Activated CD8-positive, alpha-beta memory T cell treated with anti-CD3 and anti-CD28 coated beads, Interleukin-2, amount 50 U/mL, for 48 hours (primary cell): ENCODE data around the gene NDNF.

Source experiments
- DNase-seq: peaks from one replicate; pipeline ENCODE4 v3.0.0-alpha.2; 2020

The NDNF gene

DNA sequence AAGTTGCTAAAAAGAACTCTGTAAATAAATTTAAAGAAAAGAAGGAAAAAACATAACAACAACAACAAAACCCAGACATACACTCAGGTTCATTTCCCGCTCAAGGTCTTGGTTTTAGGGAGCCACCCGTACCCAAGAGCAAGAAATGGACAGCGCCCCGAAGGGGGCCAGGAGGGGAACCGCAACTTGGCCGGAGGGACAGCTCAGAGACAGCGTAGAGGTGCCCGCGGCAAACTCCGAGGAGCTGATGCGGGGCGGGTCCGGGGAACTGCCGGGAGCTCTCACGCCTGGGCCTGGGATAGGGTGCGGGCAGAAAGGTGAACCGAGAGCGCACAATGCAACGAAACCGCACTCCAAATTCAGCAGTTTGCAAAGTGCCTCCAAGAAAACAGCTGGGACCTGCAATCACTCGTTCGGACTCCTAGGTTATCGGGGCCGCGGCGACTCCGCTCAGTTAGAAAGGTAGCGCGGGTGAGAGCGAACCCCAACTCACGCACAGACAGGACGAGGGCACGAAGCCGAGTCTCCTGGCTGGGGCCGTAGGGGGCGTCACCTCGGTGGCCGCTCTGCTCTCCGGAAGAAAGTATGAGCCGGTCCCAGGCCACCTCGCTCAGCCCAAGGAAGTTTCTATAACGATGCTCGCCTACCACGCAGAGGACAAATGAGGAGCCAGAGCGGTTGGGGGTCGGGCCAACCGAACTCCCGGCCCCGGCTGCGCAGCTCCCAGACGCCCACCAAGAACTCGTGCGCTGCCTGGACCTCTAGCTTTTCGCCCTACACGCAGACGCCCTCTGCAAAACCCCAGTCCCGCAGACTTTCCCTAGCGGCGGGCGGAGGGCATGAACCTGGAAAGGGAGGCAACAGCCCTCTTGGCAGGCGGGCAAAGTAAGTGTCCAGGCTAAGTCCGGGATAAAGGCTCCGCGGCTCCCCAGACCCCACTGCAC is 1.4 kb downstream of the NDNF start:
- DNase-seq, result peak; percentile 63

DNA sequence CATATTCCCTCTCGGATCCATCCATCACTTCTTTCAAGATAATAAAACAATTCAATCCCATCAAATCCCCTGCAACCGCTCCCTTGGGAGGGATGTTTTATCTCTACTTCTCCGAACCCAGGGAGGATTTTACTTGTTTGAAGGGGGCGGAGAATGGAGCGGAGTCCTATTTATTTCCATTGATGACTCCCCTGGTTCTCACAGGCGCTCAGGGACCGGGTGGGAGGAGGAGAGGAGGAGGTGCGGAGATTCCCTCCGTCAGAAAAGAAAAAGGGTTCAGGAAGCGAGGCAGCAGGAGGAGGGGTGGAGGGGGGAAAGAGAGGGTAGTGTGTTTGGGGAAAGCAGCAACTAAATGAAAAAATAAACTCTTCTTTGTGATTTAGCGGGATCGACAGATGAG is 2.1 kb downstream of the NDNF start:
- DNase-seq, result no peak

DNA sequence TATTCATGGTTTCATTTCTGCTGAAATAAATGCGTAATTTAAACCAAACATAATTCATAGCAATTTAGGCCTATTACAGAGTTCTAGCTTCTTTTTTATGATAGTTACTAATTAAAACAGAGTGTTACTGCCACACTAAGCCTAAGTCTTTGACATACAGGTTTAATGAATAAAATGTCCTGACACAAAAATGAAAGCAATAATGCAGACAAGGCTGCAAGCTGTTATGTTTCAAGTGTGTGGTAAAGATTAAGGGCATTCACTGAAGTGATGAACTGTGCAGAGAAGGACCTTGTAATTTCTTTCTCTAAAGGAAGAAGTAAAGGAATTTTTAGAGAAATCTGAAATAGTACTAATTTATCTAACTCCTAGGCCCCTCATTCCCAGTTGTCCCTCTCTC is 2.9 kb downstream of the NDNF start:
- no peak for DNase-seq

DNA sequence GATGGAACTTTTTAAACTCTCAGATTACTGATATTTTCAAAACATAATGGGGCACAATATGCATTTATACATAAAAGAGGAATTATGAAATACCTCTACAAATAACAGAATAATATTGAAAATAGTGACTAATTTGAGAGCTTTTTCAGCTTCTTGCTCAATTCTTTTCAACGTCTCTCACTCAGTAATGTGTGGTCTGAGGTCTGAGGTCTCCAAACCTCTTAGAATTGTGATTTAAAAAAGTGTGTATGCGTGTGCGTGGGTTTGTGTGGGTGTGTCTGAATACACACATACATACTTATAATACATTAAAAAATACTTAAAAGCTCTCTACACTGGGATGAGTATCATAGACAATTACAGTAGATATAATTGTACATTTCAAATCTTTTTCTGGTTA is 7.9 kb downstream of the NDNF start:
- DNase-seq, result no peak

DNA sequence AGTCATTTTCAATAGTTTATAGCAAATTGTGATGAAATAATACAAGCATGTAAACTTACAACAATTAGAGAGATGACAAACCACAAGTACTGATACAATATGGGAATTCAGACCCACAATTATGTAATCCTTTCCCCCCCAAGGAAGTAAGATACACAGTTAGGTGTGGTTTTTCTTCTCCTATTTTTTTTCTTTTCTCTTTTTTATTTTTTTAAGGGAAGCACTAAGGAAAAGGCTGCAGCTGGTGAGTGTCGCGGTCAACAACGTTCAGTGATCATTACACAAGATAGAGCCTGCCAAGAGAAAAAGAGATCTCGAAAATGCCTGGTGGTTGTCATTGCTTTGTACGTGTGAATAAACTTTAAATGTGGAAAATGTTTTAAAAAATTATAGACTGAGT is 9.8 kb downstream of the NDNF start:
- no peak for DNase-seq

DNA sequence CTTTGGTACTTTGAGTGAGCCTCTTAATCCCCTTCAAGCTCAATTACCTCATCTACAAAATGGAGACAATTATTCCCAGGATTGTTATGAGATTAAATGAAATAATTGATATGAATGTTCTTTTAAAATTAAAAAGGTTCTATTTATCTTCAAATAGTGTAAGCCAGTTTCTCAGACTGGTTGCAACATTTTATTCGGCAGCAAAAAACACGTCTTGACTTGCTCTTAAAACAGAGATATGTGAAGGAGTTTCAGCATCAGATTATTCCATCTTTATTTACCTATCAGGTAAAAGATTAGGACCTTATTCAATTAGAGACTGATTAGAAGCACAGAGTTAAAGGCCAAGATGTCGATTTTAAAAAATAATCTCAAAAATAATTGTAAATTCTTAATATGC is 10.5 kb downstream of the NDNF start:
- no peak for DNase-seq

DNA sequence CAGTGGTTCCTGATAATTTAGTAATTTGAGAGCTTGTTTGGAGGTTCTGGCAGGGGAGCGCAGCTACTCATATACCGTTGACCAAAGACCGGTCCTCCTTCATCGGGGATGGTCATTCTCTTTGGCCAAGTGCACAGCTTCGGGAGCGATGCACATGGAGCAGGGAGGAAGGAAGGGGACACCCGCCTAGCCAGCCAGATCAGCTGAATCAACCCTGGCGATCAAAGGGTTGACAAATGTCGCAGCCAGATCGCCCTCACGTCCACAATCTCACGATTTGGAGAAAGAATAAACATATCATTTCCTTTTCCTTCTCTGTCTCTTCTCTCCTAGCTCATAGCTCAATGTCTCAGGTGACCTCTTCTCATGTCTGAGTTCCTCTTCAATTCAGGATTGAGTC is 11.1 kb downstream of the NDNF start:
- no peak for DNase-seq

DNA sequence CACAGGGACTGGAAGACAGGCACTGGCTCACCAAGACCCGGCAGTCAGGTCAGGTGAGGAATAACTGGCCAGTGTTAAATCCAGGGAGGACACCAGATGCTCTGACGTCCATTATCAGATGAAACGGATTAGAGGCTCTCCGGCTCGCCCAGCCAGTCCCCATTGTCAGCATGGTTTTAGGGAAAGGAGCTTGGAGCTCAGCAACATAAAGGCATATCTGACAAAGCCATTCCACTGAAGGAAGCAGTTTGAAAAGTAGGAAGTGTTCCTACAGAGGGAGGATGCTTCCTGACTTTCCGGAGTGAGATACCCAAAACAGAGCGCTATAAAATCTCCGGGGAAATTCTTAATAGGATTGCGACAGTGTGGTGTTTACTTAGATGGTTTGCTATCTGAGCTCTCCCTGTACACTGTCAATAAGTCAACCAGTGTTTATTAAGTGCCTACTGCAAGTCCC is 14.8 kb downstream of the NDNF start:
- DNase-seq, result no peak

DNA sequence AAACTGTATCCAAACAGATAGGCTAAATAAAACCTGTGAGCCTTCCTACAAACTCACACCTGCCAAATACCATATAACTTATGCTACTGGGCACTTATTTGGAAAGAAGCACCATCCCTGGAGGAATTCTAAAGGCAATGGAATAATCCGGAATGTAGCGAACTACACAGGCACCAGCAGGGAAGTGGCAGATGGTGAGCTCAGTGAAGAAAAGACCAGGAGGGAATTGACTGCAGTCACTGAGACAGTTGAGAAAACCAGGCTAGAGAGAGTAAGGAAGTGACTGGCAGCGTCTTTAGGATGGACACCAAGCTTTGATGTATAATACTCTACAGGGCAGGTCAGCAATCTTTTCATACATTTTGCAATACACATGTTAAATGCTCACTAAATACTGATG is 16.3 kb downstream of the NDNF start:
- DNase-seq, result no peak

DNA sequence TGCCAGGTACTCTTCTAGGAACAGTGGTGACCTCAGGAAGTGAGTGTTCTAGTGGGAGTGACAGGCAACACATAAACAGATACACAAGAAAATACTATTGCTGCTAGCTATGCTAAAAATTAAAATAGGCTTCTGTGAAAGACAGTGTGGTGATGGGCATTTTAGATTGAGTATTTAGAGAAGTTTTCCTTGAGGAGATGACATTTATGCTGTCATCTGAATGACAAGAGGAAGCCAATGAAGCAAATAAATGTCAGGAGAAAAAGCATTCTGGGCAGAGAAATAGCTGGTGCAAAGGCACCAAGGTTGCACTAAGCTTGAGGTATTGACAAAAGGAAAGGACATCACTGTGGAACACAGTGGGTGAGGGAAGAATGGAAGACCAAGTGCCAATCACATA is 18.0 kb downstream of the NDNF start:
- no peak for DNase-seq

DNA sequence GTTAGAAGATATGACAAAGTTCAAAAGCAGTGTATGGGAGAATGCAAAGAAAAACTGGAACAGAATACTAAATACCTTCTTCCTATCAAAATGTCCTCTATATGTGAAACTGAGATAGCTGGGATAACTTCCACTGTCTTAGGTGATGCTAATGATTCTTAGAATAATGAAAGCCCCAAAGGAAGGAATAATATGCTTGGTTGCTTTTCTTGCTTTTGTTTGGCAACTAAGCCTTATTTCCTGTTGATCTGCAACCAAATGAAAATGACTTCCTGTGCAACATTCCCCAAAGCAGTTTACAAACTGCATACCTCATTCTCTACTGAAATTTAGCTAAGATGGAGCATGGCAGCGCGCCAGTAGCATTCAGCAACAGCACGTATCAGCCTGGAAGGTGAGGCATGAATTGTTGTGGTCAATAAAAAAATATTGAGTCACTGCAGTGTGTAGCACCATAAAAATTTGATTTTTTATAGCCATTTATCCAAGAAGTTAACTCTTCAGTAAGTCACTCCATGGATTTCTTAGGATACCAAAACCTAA is 18.7 kb downstream of the NDNF start:
- no peak for DNase-seq

DNA sequence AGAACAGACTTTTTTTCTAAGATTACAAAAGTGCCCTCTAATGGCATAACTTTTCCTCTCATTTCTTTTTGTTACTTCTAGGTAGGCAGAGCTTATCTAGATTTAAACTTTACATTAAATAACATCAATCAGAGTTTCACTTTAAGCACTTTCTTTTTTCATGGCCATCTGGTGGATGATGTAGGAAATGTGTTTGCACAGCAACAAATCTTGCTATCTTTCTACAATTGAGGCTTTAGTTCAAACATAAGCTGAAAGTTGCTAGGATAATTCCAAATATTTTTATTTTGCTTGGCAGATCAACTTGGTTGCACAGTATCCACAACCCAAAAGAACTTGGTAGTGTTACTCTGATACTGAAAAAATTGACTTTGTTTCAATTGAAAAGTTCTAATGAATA is 22.0 kb downstream of the NDNF start:
- no peak for DNase-seq

DNA sequence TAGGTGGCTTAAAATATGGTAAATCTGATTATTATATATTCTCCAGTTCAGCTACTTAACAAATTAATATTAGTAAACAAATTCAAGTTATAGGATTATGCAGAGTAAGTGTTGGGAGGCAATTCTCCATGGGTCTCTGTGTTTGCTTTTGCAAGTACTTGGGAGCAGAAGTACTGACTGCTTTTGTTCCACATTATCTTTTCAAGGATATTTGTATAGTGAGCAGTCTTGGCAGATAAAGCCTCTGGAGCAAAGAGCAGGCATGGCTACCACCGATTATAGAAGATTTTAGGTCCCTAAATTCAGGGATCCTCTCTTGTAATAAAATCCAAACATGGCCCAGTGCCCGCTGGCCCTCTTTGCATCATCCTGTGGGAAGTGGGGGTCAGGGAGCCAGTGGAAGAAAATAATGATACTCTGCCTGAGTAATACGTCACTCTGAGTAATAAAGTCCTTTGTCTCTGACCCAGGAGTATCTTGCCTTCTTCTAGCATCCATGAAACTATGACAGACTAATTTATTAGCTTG is 23.2 kb downstream of the NDNF start:
- no peak for DNase-seq

DNA sequence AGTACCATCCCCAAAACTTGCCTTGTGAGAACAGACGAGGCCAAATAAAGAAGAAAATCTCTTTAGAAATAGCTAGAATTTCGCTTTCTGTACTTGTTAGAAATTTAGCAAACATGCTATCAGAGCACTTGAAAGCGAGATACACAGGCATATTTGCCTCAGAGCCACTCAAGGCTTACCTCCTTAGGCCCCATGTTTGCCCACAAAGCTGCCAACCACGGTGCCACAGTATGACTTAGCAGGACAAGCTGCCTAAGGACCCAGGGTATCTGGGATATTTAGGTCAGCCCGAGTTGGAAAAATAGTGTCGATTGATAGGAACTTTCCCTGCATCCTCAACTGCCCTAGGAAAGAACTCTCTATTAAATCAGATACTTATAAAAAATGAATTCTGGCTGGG is 24.2 kb downstream of the NDNF start:
- DNase-seq, result no peak

DNA sequence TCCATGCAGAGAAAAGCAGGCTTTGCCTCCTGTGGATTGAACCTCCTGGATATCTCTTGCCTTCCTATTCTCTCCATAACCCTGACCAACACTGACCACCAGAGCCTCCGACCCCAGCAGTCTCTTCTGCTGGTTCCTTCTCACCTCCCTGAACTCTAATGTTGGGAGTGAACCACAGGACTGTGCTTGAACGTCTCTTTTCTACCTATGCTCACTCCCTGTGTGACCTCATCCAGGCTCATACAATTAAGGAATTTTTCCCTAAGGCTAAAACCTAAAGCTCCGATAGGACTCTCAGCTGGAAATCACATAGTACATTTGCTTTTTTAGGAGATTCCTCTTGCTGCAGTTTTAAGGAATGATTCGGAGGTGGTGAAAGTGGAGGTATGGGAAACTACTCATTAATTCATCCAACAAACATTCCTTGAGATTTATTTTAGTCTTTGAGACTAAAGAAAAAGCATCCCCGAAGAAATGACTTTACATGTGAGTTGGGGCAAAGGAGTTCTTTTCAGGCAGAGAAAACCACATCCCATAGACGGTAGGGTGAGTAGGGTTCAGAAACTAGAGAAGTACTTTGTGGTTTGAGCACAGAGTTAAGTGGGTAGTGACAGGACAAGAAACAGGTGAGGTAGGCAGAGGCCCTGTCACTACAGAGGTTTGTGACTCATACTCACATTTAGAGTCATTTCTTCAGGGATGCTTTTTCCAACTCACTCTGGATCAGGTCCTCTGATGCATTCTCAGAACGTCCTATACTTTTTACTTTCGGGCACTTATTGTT is 30.8 kb downstream of the NDNF start:
- DNase-seq, result no peak

DNA sequence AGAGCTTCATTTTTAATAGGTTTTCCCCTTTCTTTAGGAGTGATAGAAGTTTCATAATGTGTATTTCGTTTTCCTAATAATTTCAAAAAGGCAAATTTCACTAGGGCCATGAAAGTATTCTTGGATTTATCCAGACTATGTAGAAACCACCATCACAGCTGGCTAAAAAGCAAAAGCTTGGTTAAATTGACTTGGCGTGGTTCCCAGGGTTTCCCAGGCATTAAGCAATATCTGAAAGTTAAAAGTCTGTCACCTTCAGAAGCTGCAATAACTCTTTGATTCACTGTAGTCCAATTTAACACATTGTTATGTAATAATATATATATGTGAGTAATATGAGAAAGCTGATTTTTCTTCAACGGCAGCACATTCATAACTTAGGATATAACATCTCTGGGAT is 38.3 kb downstream of the NDNF start:
- no peak for DNase-seq

DNA sequence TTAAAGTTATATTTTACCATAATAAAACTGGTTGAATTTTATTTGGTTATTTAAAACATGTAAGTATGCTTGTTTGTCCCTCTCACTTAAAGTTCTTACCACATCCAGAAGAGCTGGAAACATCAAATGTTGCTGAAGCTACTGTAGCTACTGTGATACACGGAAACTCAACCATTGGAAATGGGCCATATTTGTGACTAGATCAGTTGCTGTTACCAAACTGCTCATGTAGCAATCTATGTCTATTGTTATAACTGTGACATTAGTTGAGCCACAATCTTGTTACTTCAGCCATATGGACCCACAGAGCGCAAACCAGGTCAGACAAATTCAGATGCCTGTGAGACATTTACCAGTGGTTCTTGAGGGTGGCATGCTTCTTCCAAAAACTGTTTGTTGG is 41.6 kb downstream of the NDNF start:
- no peak for DNase-seq

DNA sequence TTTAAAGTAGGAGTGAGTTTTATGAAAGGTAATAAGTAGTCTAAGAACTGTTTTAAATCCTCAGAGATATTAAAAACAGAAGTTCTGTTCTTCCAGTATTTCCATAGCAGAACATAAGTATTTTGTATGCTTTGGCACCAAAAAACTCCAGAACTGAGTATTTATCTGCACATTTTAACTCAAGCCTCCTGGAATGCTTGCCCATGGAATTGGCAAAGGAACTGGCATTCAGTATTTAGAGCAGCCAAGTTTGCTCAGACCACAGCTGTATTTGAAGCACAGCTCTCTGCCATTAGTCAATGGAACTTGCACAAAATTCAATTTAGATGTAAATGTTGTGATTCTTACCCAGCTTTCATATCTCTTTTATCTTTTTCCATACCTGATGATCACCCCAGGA is 42.2 kb downstream of the NDNF start:
- no peak for DNase-seq

DNA sequence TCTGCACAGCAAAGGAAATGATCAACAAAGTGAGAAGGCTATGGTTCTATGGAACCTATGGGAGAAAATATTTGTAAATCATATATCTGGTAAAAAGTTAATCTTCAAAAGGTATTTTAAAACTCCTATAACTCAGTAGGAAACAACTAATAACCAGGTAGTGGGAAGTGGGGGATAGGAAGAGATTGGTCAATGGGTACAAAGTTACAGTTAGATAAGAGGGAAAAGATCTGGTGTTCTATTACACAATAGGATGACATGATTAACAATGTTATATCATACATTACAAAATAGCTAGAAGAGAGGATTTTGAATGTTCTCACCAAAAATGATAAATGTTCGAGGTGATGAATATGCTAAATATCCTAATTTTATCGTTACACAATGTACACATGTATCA is 46.3 kb downstream of the NDNF start:
- DNase-seq, result no peak

DNA sequence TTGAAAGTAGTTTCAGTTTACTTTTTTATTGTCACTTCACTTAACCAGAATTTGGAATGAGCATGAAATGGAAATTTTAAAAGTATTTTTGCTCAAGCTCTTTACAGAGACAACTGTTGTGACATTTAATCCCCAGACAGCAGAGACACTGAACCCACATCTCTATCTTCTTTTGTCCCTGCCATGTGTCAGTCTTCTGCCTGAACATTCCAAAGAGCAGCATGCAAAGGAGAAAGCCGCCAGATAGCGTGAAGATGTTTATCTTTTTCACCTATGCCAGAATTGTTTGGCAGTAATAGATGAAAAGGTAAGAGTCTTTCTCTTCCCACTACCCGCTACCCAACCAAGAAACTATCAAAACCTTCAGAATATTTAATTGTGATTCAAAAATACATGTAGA is 46.8 kb downstream of the NDNF start:
- no peak for DNase-seq

DNA sequence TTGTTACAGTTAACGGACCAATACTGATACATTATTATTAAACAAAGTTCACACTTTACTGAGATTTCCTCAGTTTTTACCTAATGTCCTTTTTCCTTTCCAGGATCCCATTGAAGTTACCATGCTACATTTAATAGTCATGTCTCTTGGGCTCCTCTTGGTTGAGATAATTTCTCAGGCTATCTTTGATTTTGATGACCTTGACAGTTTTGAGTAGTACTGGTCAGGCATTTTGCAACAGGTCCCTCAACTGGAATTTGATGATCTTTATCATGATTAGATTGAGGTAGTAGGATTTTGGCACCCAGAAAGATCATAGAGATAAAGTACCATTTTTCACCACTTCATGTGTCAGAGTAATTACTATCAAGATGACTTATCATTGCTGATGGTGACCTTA is 53.8 kb downstream of the NDNF start:
- no peak for DNase-seq

DNA sequence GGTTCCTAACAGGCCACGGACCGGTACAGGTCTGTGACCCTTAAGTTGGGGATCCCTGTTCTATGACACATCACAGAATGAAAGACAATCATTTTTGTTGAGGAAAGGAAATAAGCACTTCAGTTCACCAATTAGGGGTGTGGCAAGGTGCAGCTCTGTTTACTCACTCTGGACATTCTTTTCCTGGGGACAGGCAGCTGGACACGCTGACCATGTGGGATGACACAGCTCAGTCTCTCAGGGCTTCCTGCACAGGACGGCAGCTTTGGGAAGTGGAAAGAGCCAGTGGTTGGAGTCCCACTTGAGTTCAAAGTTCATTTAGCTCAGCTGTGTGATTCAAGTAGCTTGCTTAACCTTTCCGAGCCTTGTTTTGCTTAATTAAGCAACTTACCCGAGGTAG is 55.7 kb downstream of the NDNF start:
- no peak for DNase-seq

DNA sequence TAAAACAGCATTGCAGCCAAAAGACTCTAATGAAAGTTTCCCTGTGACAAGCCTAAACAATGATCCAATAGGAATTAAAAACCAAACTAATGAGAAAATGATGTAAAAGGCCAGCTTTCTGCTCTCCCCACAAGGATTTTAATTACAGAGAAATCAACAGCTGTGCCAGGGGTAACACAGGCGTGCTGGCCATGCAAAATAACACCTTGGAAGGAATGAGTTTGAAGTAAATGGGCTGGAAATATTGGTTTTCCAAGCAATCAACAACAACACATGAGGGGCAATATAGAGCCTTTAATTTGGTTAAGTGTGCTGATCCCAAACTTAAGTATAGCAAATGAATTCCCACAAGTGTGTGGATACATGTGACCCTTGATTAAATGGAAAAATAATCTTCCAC is 56.9 kb downstream of the NDNF start:
- no peak for DNase-seq

DNA sequence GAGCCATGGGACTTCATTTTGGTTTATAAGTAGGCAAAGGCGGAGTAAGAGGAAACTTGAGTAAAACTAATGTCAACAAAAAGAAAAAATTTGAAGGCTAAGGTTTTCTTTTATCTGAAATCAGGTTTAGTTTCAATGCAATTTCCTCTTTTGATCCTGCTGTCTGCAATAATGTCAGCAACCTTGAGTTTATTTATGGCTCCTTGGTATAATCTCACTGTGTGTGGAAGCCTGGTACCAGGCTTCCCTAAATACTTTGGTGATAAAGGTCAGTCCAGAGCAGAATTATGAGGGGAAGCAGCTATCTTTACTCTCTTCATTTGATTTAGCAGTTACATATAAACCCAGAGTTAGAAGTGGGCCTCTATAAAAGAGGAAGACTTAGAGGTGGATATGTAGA is 57.8 kb downstream of the NDNF start:
- no peak for DNase-seq
